ENCODE results near the gene POLR1D.

GRCh38 chr13:27572234-27572901 lies 49.3 kb upstream of the POLR1D start:
- TF ChIP-seq GATA2 (IDR thresholded peaks at IDR 0.05; ENCODE audit: low read depth, low read length) (no peak), GATA3 (IDR thresholded peaks at IDR 0.05; ENCODE audit: low read depth, low read length) (no peak)
